Endothelial cell of umbilical vein (primary cell): Measurements from ENCODE around the gene RANBP17. TPM values are rescaled to one million over a fixed set of nuclear protein-coding genes. Genes with fewer than 3 reads are reported as not detected.

Experiments used
- BruUV-seq: library from RNA; stranded (reverse); fragments of 400-500 nt; replicated peaks from 2 replicates; lab custom pipeline; 2021; lab: Mats Ljungman, UMichigan
- CTCF ChIA-PET: fragments of 300-600, 350-600 bp; sonication (Branson Sonifier 250); formaldehyde crosslinking; loops from one replicate; lab custom pipeline; 2021; ENCODE audit warnings: antibody characterized with exemption, inconsistent platforms; lab: Charles Lee
- POLR2A ChIA-PET: fragments of 300-600, 350-600 bp; sonication (Branson Sonifier 250); formaldehyde crosslinking; loops from one replicate; lab custom pipeline; 2021; ENCODE audit warnings: antibody characterized with exemption, inconsistent platforms; lab: Charles Lee
- DNase-seq: peaks from one replicate; pipeline ENCODE4 v3.0.0-alpha.2; 2011; ENCODE audit warnings: low read depth, low spot score
- FAIRE-seq: peaks from 2 replicates; lab custom pipeline; 2011; peaks lifted over from hg19 to GRCh38; lab: Jason Lieb, UNC
- H2AFZ ChIP-seq: 2 replicates; pipeline ENCODE4 v1.6.0; 2012; ENCODE audit warnings: low read depth, low read length, control low read depth, inconsistent platforms
- H3K27ac ChIP-seq: 2 replicates; pipeline ENCODE4 v1.5.1; 2011; ENCODE audit warnings: low read depth, mild to moderate bottlenecking, control low read depth, low read length, moderate library complexity; ENCODE audit not compliant: insufficient read depth
- H3K27me3 ChIP-seq, 2 experiments: 2 replicates each; pipeline versions ENCODE4 v1.6.0 to v1.6.1; 2011; ENCODE audit warnings: low read length in 2 of 2, mixed read lengths in 1 of 2; ENCODE audit not compliant: control insufficient read depth in 2 of 2, insufficient read depth in 2 of 2
- H3K36me3 ChIP-seq, 2 experiments: 2 replicates in 1 of 2; 3 replicates in 1 of 2; pipeline ENCODE4 v1.5.1; 2011; ENCODE audit warnings: low read length in 2 of 2, mild to moderate bottlenecking in 1 of 2, moderate library complexity in 1 of 2; ENCODE audit not compliant: control insufficient read depth in 2 of 2, insufficient read depth in 2 of 2; ENCODE audit errors: extremely low read depth in 1 of 2
- H3K4me1 ChIP-seq: 3 replicates; pipeline ENCODE4 v1.5.1; 2011; ENCODE audit warnings: mild to moderate bottlenecking, low read length; ENCODE audit not compliant: control insufficient read depth, insufficient read depth; ENCODE audit errors: extremely low read depth
- H3K4me2 ChIP-seq: 2 replicates; pipeline ENCODE4 v1.6.1; 2011; ENCODE audit warnings: low read length, control low read depth, mixed read lengths; ENCODE audit not compliant: insufficient read depth
- H3K4me3 ChIP-seq, 3 experiments: fragments of 200-600 bp in 1 of 3; sonication (generic), shearing (Covaris generic) in 1 of 3; replicated peaks in 1 of 3; 2 replicates each; pipeline ENCODE4 v1.5.1; 2011 to 2016; ENCODE audit warnings: control low read depth in 3 of 3, low read length in 3 of 3, mild to moderate bottlenecking in 2 of 3, inconsistent platforms in 1 of 3, low read depth in 1 of 3, moderate library complexity in 1 of 3; ENCODE audit not compliant: insufficient read depth in 1 of 3
- H3K79me2 ChIP-seq: 2 replicates; pipeline ENCODE4 v1.6.0; 2012; ENCODE audit warnings: low read length, inconsistent platforms; ENCODE audit not compliant: control insufficient read depth, insufficient read depth
- H3K9ac ChIP-seq: replicated peaks from 2 replicates; pipeline ENCODE3; 2011; ENCODE audit warnings: low read length, control low read depth; ENCODE audit not compliant: insufficient read depth; ENCODE audit errors: extremely low read depth
- H3K9me1 ChIP-seq: replicated peaks from 3 replicates; pipeline ENCODE4 v1.6.0; 2011; ENCODE audit warnings: mild to moderate bottlenecking, low read length; ENCODE audit not compliant: control insufficient read depth, insufficient read depth; ENCODE audit errors: extremely low read depth
- H3K9me3 ChIP-seq: replicated peaks from 2 replicates; pipeline ENCODE4 v1.5.1; 2012; ENCODE audit warnings: low read length, inconsistent platforms; ENCODE audit not compliant: control insufficient read depth, insufficient read depth
- H4K20me1 ChIP-seq: replicated peaks from 2 replicates; pipeline ENCODE3; 2011; ENCODE audit warnings: mild to moderate bottlenecking, low read length; ENCODE audit not compliant: control insufficient read depth, insufficient read depth; ENCODE audit errors: extremely low read depth
- CTCF ChIP-seq, 2 donors: IDR thresholded peaks; 1 replicate in 1 of 2; 2 replicates in 1 of 2; pipeline ENCODE4 v1.5.1; 2011; ENCODE audit warnings: low read length in 2 of 2, mild to moderate bottlenecking in 2 of 2, moderate library complexity in 2 of 2, control low read depth in 1 of 2, inconsistent platforms in 1 of 2, low read depth in 1 of 2; ENCODE audit not compliant: insufficient read depth in 1 of 2; ENCODE audit errors: extremely low read depth in 1 of 2
- EZH2 ChIP-seq: IDR thresholded peaks from 2 replicates; pipeline ENCODE4 v1.6.1; 2012; ENCODE audit warnings: borderline replicate concordance, low read depth, mild to moderate bottlenecking, moderate library complexity, low read length, inconsistent platforms; ENCODE audit not compliant: severe bottlenecking
- FOS ChIP-seq: IDR thresholded peaks from 2 replicates; pipeline ENCODE4 v1.6.1; 2011; ENCODE audit warnings: mild to moderate bottlenecking, low read length, moderate library complexity, borderline replicate concordance; ENCODE audit not compliant: insufficient read depth
- GATA2 ChIP-seq: IDR thresholded peaks from 2 replicates; pipeline ENCODE4 v1.7.0; 2011; ENCODE audit warnings: low read depth, mild to moderate bottlenecking, moderate library complexity, mixed read lengths, low read length; ENCODE audit not compliant: insufficient read length, insufficient read depth
- JUN ChIP-seq: IDR thresholded peaks from 2 replicates; pipeline ENCODE4 v1.6.1; 2011; ENCODE audit warnings: borderline replicate concordance, low read depth; ENCODE audit not compliant: insufficient read length, insufficient read depth
- MAX ChIP-seq: IDR thresholded peaks from 2 replicates; pipeline ENCODE4 v1.6.1; 2011; ENCODE audit not compliant: insufficient read depth, insufficient read length
- MYC ChIP-seq: IDR thresholded peaks from one replicate; pipeline ENCODE4 v1.6.1; 2011; ENCODE audit warnings: mild to moderate bottlenecking, low read depth, low read length
- POLR2A ChIP-seq: IDR thresholded peaks from 2 replicates; pipeline ENCODE4 v1.6.1; 2012; ENCODE audit warnings: low read depth, mild to moderate bottlenecking, control low read depth, low read length
- POLR2AphosphoS5 ChIP-seq: IDR thresholded peaks from 2 replicates; pipeline ENCODE4 v1.6.1; 2012; ENCODE audit warnings: low read depth, mild to moderate bottlenecking, control low read depth, low read length, moderate library complexity; ENCODE audit not compliant: insufficient read depth
- dilution Hi-C: fragments of 300-500 bp; cut with MboI; formaldehyde crosslinking; loops from one replicate; pipeline ENCODE4 v1.15.0; 2019; ENCODE audit warnings: low sequenced_read_pairs; ENCODE audit not compliant: extremely low pct_ligation_motif_present
- intact Hi-C: fragments of 100-400 bp; cut with micrococcal nuclease; formaldehyde crosslinking; loops from one replicate; pipeline ENCODE4 v1.10.0; 2022
- polyA plus RNA-seq, 4 experiments: library from polyadenylated mRNA; depleted of rRNA in 3 of 4; stranded (reverse) in 3 of 4; unstranded in 1 of 4; fragments of >200 nt; gene quantifications; 2 replicates each; pipeline versions ENCODE4 v1.2.1 to v1.2.3, GENCODE V29; 2011 to 2012; ENCODE audit warnings: missing spikeins in 1 of 4
- total RNA-seq: library from RNA; stranded (reverse); gene quantifications from 2 replicates; pipeline ENCODE4 v1.2.3, GENCODE V29; 2021

The RANBP17 gene
- total and polyA plus RNA-seq, 2 donors (not counting 3 experiments of a cell fraction or from before 2014, with no cell fraction given) = 5.6 to 13.6 TPM

GRCh38 chr5:170882345-170882744 lies 20.5 kb downstream of the RANBP17 start:
- CTCF ChIA-PET = interaction anchor here (1.2 to 1.8 kb wide), 3 partner anchors 9 to 13 kb away, joined by 3 to 4 read pairs (median 3); no protein-coding TSS in a partner anchor

More at GRCh38 chr5:170882345-170882744, 20.5 kb downstream of the RANBP17 start:
- H4K20me1 ChIP-seq = no peaks in the 10 kb centered on the region
- POLR2A ChIA-PET = interaction anchor here (0.6 kb wide), 1 partner anchor 1109 kb away, joined by 4 read pairs; no protein-coding TSS in a partner anchor
- no peak overlapping the region for H3K27ac ChIP-seq
- H3K4me2 ChIP-seq = no peak overlapping the region
- FAIRE-seq = no peak
- H3K4me1 ChIP-seq = peaks cover 3% of the 10 kb centered on the region
- H3K27me3 ChIP-seq = no peaks in the 10 kb centered on the region
- H3K9ac ChIP-seq = no peak overlapping the region
- H3K79me2 ChIP-seq = no peaks in the 10 kb centered on the region
- TF ChIP-seq EZH2 (no peak), GATA2 (no peak), FOS (no peak), JUN (no peak), CTCF (IDR thresholded peaks at IDR 0.05; ENCODE audit: extremely low read depth in 1 of 2, insufficient read depth in 1 of 2, low read depth in 1 of 2, low read length in 2 of 2) (no peak), POLR2AphosphoS5 (no peak), MYC (no peak), POLR2A (no peak), MAX (no peak)
- intact Hi-C loops (no loop called here), dilution Hi-C loops (no loop called here)
- H3K4me3 ChIP-seq = no peak overlapping the region
- no peak for DNase-seq
- H3K9me1 ChIP-seq = peaks cover 2% of the 10 kb centered on the region
- no peaks in the 10 kb centered on the region for H3K36me3 ChIP-seq
- no peak overlapping the region for H2AFZ ChIP-seq
- H3K9me3 ChIP-seq = no peaks in the 10 kb centered on the region
- no TSS peak for BruUV-seq
